B cell (primary cell): ENCODE measurements around the gene TNNT1. TPM values are rescaled to one million over a fixed set of nuclear protein-coding genes. Genes with fewer than 3 reads are reported as not detected.
A peak's percentile ranks its signal among the peaks of the same experiment; 100 is the strongest.

Experiments
- ATAC-seq: fragments of 200-7000 bp; cut with Tn5 transposase; one replicate; pipeline ENCODE4 v1.10.0; 2021; ENCODE audit warnings: low read depth, mild to moderate bottlenecking, moderate number of reproducible peaks, moderate library complexity
- CTCF ChIA-PET: fragments of 350-600 bp; sonication (Branson Sonifier 250); formaldehyde crosslinking; loops from one replicate; lab custom pipeline; 2021; ENCODE audit warnings: antibody characterized with exemption, inconsistent platforms; lab: Charles Lee
- POLR2A ChIA-PET: fragments of 350-600 bp; sonication (Branson Sonifier 250); formaldehyde crosslinking; loops from one replicate; lab custom pipeline; 2021; ENCODE audit warnings: antibody characterized with exemption; lab: Charles Lee
- DNase-seq: peaks from one replicate; pipeline ENCODE4 v3.0.0; 2013
- H2AFZ ChIP-seq: 2 replicates; pipeline ENCODE4 v1.6.1; 2012; ENCODE audit warnings: mild to moderate bottlenecking, low read depth, low read length; ENCODE audit not compliant: insufficient read depth, poor library complexity, severe bottlenecking
- H3K27ac ChIP-seq, 2 donors: 1 replicate in 1 of 2; 2 replicates in 1 of 2; pipeline ENCODE4 v1.5.1; 2012 to 2013; ENCODE audit warnings: low read length in 2 of 2, mild to moderate bottlenecking in 2 of 2, moderate library complexity in 1 of 2
- H3K27me3 ChIP-seq, 4 experiments: fragments of 200-600 bp in 1 of 4; sonication (generic) in 1 of 4; replicated peaks in 1 of 4; 1 replicate in 2 of 4; 2 replicates in 2 of 4; pipeline versions ENCODE4 v1.6.1 to v1.7.0; 2013 to 2016; ENCODE audit warnings: low read length in 3 of 4, mild to moderate bottlenecking in 2 of 4, mixed read lengths in 1 of 4, moderate library complexity in 1 of 4; ENCODE audit not compliant: insufficient read depth in 4 of 4, control insufficient read depth in 3 of 4; ENCODE audit errors: control extremely low read depth in 1 of 4
- H3K36me3 ChIP-seq, 2 experiments: replicated peaks in 1 of 2; 1 replicate in 1 of 2; 2 replicates in 1 of 2; pipeline versions ENCODE4 v1.6.1 to v1.7.1; 2013; ENCODE audit warnings: low read length in 1 of 2; ENCODE audit not compliant: insufficient read depth in 2 of 2, control insufficient read depth in 1 of 2; ENCODE audit errors: control extremely low read depth in 1 of 2, extremely low read depth in 1 of 2
- H3K4me1 ChIP-seq, 2 donors: fragments of 200-600 bp in 1 of 2; sonication (generic) in 1 of 2; 1 replicate in 1 of 2; 2 replicates in 1 of 2; pipeline versions ENCODE4 v1.5.1 to v1.6.1; 2013 to 2017; ENCODE audit warnings: low read length in 2 of 2; ENCODE audit not compliant: control insufficient read depth in 2 of 2, insufficient read depth in 2 of 2
- H3K4me2 ChIP-seq: replicated peaks from 2 replicates; pipeline ENCODE3; 2012; ENCODE audit warnings: mild to moderate bottlenecking, low read depth, low read length; ENCODE audit not compliant: poor library complexity, severe bottlenecking
- H3K4me3 ChIP-seq, 5 experiments: fragments of 200-600 bp in 1 of 5; sonication (generic) in 1 of 5; 1 replicate in 3 of 5; 2 replicates in 2 of 5; pipeline versions ENCODE4 v1.5.1 to v1.7.0; 2011 to 2016; ENCODE audit warnings: low read length in 4 of 5, mild to moderate bottlenecking in 4 of 5, low read depth in 2 of 5, control low read depth in 1 of 5, moderate library complexity in 1 of 5; ENCODE audit not compliant: insufficient read depth in 1 of 5; ENCODE audit errors: control extremely low read depth in 1 of 5, extremely low read depth in 1 of 5
- H3K79me2 ChIP-seq: fragments of 200-600 bp; sonication (generic); one replicate; pipeline ENCODE4 v1.6.0; 2016; ENCODE audit warnings: low read length; ENCODE audit not compliant: control insufficient read depth, insufficient read depth
- H3K9ac ChIP-seq: fragments of 200-600 bp; sonication (generic); 2 replicates; pipeline ENCODE4 v1.6.1; 2017; ENCODE audit warnings: mild to moderate bottlenecking, low read length, moderate library complexity
- H3K9me3 ChIP-seq, 3 donors: one replicate each; pipeline versions ENCODE4 v1.6.1 to v1.7.1; 2013; ENCODE audit warnings: low read length in 2 of 3; ENCODE audit not compliant: control insufficient read depth in 2 of 3, insufficient read depth in 1 of 3; ENCODE audit errors: control extremely low read depth in 1 of 3
- H4K20me1 ChIP-seq: 2 replicates; pipeline ENCODE4 v1.6.0; 2012; ENCODE audit warnings: mild to moderate bottlenecking, low read length; ENCODE audit not compliant: insufficient read depth, control insufficient read depth, poor library complexity, severe bottlenecking
- H3K27ac Mint-ChIP-seq: one replicate; pipeline ENCODE4 v1.8.0; 2021; ENCODE audit warnings: mixed read lengths
- H3K27me3 Mint-ChIP-seq: one replicate; pipeline ENCODE4 v1.8.0; 2021; ENCODE audit warnings: mixed read lengths
- H3K4me1 Mint-ChIP-seq: one replicate; pipeline ENCODE4 v1.8.0; 2021; ENCODE audit warnings: mixed read lengths
- H3K4me3 Mint-ChIP-seq: one replicate; pipeline ENCODE4 v1.8.0; 2021; ENCODE audit warnings: mixed read lengths
- H3K9me3 Mint-ChIP-seq: one replicate; pipeline ENCODE4 v1.8.0; 2022; ENCODE audit warnings: mixed read lengths; ENCODE audit not compliant: insufficient read depth
- EZH2 ChIP-seq: IDR thresholded peaks from 2 replicates; pipeline ENCODE4 v1.6.1; 2012; ENCODE audit warnings: borderline replicate concordance, low read depth, mild to moderate bottlenecking, moderate library complexity, low read length; ENCODE audit not compliant: insufficient read depth, poor library complexity, severe bottlenecking
- WGBS: methylation state at CpG from one replicate; pipeline ENCODE4 v1.1.5; 2013; ENCODE audit warnings: missing lambda C conversion rate; ENCODE audit not compliant: insufficient coverage; 5-methylcytosine and 5-hydroxymethylcytosine counted together
- intact Hi-C: fragments of 100-400 bp; cut with micrococcal nuclease; formaldehyde crosslinking; loops from one replicate; pipeline ENCODE4 v1.10.0; 2022
- polyA plus RNA-seq: library from polyadenylated mRNA; depleted of rRNA; stranded (reverse); fragments of >200 nt; gene quantifications from 2 replicates; pipeline ENCODE4 v1.2.3, GENCODE V29; 2012
- total RNA-seq, 2 donors: library from RNA; stranded (reverse); fragments of 120-200 nt in 1 of 2; gene quantifications; 1 replicate in 1 of 2; 2 replicates in 1 of 2; pipeline versions ENCODE4 v1.2.3 to v1.2.4, GENCODE V29; 2013 to 2022
- TF ChIP-seq, protein P1 (sequence below): fragments of 200-600 bp; IDR thresholded peaks from one replicate; pipeline ENCODE4 v1.8.0; 2022; ENCODE audit warnings: antibody characterized with exemption, mild to moderate bottlenecking

Gene TNNT1
- total and polyA plus RNA-seq, 2 donors (not counting 1 experiment from before 2014, with no cell fraction given), result not detected

DNA sequence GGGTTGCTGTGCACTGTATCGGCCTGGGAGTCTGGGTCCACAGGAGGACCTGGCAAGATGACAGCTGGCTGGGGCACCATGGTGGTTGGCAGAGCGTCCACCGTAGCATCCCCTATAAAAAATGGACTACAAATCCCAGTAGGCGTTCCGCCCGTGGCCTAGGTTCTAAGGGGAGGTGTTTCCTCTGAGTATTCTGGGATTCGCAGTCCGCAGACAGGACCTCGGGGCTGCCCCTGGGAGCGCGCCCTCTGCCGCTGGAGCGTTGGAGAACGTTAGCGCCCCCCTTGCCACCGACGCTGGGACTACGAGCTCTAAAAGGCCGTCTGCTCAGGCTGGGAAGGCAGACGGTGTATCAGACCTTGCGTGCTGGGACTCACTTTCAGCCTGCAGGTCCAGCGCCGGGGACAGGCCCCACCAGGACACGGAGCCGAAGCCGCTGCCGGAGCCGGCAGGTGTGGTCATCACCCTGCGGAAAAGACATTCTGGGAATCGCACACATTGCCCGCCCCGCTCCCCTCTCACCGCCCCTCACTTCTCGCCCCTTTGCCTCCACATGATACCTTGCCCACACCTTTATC lies 17.0 kb upstream of the TNNT1 start:
- H3K36me3 ChIP-seq, result no peaks in the 10 kb centered on the region
- WGBS, result 4% methylated on average over 31 of the region's 34 CpGs
- H3K9me3 ChIP-seq, result peaks cover 0 to 35% (median 1%) of the 10 kb centered on the region in 3 donors
- CTCF ChIA-PET, result interaction anchor here (1.2 kb wide), 1 partner anchor 25 kb away, joined by 3 read pairs; no protein-coding TSS in a partner anchor
- H3K79me2 ChIP-seq, result no peaks in the 10 kb centered on the region
- POLR2A ChIA-PET, result no interaction called here
- H3K4me3 ChIP-seq, result peak overlapping the region in 1 of 5 experiments; percentile 1
- intact Hi-C loops, result no loop called here
- H3K9ac ChIP-seq, result peak overlapping the region; percentile 11
- H4K20me1 ChIP-seq, result no peaks in the 10 kb centered on the region
- ATAC-seq (no peak), DNase-seq (peak; percentile 65)
- TF ChIP-seq, protein P1, sequence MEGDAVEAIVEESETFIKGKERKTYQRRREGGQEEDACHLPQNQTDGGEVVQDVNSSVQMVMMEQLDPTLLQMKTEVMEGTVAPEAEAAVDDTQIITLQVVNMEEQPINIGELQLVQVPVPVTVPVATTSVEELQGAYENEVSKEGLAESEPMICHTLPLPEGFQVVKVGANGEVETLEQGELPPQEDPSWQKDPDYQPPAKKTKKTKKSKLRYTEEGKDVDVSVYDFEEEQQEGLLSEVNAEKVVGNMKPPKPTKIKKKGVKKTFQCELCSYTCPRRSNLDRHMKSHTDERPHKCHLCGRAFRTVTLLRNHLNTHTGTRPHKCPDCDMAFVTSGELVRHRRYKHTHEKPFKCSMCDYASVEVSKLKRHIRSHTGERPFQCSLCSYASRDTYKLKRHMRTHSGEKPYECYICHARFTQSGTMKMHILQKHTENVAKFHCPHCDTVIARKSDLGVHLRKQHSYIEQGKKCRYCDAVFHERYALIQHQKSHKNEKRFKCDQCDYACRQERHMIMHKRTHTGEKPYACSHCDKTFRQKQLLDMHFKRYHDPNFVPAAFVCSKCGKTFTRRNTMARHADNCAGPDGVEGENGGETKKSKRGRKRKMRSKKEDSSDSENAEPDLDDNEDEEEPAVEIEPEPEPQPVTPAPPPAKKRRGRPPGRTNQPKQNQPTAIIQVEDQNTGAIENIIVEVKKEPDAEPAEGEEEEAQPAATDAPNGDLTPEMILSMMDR, result no peak
- TF ChIP-seq EZH2, result no peak
- peaks cover 0 to 71% (median 27%) of the 10 kb centered on the region in 4 experiments for H3K27me3 ChIP-seq
- Mint-ChIP-seq H3K9me3 (peaks cover 4% of the 10 kb centered on the region), H3K27me3 (peaks cover 55% of the 10 kb centered on the region), H3K4me1 (peaks cover 10% of the 10 kb centered on the region), H3K4me3 (no peak overlapping the region), H3K27ac (no peak overlapping the region)
- H2AFZ ChIP-seq, result no peak overlapping the region
- no peak overlapping the region for H3K27ac ChIP-seq
- peak overlapping the region; percentile 47 for H3K4me2 ChIP-seq
- H3K4me1 ChIP-seq, result peaks cover 13 to 18% of the 10 kb centered on the region in 2 donors

DNA sequence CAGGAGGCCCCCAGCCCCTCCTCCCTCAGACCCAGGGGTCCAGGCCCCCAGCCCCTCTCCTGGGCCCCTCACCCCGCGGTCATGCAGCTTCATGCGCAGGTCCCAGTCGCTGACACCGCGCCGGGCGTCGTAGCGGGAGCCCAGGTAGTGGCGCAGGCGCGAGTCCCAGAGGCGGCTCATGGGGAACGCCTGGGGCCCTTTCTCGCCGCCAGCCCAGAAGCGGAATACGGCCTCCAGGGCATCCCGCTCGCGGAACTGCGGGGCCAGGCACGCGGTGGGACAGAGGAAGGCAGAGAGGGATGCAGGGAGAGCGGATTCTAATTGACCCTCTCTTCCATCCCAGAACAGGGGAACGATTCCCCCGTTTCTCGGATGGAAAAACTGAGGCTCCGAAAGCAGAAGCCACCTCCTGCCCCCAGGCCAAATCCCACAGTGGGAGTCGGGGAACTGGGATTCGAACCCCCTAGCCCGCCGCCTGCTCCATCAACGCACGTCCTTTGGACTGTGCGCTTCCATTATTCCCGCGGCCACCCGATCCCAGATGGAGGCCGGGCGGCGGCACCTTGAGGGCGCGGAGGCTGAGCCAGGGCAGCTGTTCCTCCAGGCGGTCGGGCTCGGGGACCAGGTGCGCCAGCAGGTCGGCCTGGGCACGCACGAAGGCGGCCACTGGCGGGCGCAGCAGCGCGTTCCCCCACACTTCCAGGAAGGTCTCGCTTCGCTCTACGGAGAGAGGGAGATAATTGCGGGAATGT lies 12.7 kb upstream of the TNNT1 start:
- Histone ChIP-seq H2AFZ (no peak overlapping the region), H3K4me2 (no peak overlapping the region), H3K9me3 (peaks cover 0 to 45% (median 4%) of the 10 kb centered on the region in 3 donors), H3K79me2 (no peaks in the 10 kb centered on the region), H3K36me3 (no peaks in the 10 kb centered on the region), H3K9ac (no peak overlapping the region), H3K4me1 (peaks cover 13 to 18% of the 10 kb centered on the region in 2 donors), H3K4me3 (no peak overlapping the region), H3K27ac (no peak overlapping the region), H4K20me1 (no peaks in the 10 kb centered on the region), H3K27me3 (peaks cover 0 to 75% (median 27%) of the 10 kb centered on the region in 4 experiments)
- no peak overlapping the region for H3K4me3 Mint-ChIP-seq
- 32% methylated on average over 49 of the region's 61 CpGs for WGBS
- ATAC-seq (no peak), DNase-seq (no peak)
- intact Hi-C loops, result no loop called here
- ChIA-PET POLR2A (no interaction called here), CTCF (no interaction called here)
- H3K9me3 Mint-ChIP-seq, result no peaks in the 10 kb centered on the region
- TF ChIP-seq EZH2, result no peak
- TF ChIP-seq, protein P1, result no peak
- H3K27ac Mint-ChIP-seq, result no peak overlapping the region
- peaks cover 11% of the 10 kb centered on the region for H3K4me1 Mint-ChIP-seq
- peaks cover 55% of the 10 kb centered on the region for H3K27me3 Mint-ChIP-seq
